KMS-11 (cell line): Measurements from ENCODE around the gene MAGEB1.

Experiments
- H2AFZ ChIP-seq: fragments of 200-600 bp; sonication (generic); 2 replicates; pipeline ENCODE4 v1.6.1; 2016; ENCODE audit warnings: antibody characterized with exemption, mixed run types, low read depth
- H3K27ac ChIP-seq: fragments of 200-600 bp; sonication (generic); 2 replicates; pipeline ENCODE4 v1.6.1; 2016; ENCODE audit warnings: mild to moderate bottlenecking, mixed run types
- H3K27me3 ChIP-seq: fragments of 200-600 bp; sonication (generic); 2 replicates; pipeline ENCODE4 v1.6.1; 2017; ENCODE audit warnings: mild to moderate bottlenecking, low read depth, mixed run types, moderate library complexity; ENCODE audit not compliant: insufficient read depth
- H3K36me3 ChIP-seq: fragments of 200-600 bp; sonication (generic); 2 replicates; pipeline ENCODE4 v1.6.1; 2017; ENCODE audit warnings: mild to moderate bottlenecking, mixed run types; ENCODE audit not compliant: insufficient read depth
- H3K4me1 ChIP-seq: fragments of 200-600 bp; sonication (generic); 2 replicates; pipeline ENCODE4 v1.6.1; 2016; ENCODE audit warnings: mild to moderate bottlenecking, low read depth, mixed run types; ENCODE audit not compliant: poor library complexity, severe bottlenecking
- H3K4me2 ChIP-seq: fragments of 200-600 bp; sonication (generic); 2 replicates; pipeline ENCODE4 v1.7.0; 2016; ENCODE audit warnings: mild to moderate bottlenecking, mixed run types
- H3K4me3 ChIP-seq: fragments of 200-600 bp; sonication (generic); IDR thresholded peaks from 2 replicates; pipeline ENCODE4 v1.6.1; 2017; ENCODE audit warnings: low read depth, low read length, mixed read lengths; ENCODE audit not compliant: insufficient read depth
- H3K79me2 ChIP-seq: fragments of 200-600 bp; sonication (generic); 2 replicates; pipeline ENCODE4 v1.6.1; 2016; ENCODE audit warnings: low read depth, mixed run types; ENCODE audit not compliant: insufficient read depth
- H3K9ac ChIP-seq: fragments of 200-600 bp; sonication (generic); 2 replicates; pipeline ENCODE4 v1.6.1; 2016; ENCODE audit warnings: mild to moderate bottlenecking, mixed run types
- H4K20me1 ChIP-seq: fragments of 200-600 bp; sonication (generic); 2 replicates; pipeline ENCODE4 v1.6.1; 2016; ENCODE audit warnings: mild to moderate bottlenecking, mixed run types; ENCODE audit not compliant: insufficient read depth
- TF ChIP-seq, protein P1 (sequence below): fragments of 200-600 bp; sonication (generic); conservative IDR thresholded peaks from 2 replicates; pipeline ENCODE4 v1.6.1; 2017; ENCODE audit warnings: low read depth, mild to moderate bottlenecking, antibody characterized with exemption, low read length, moderate library complexity, mixed read lengths

MAGEB1 gene

DNA sequence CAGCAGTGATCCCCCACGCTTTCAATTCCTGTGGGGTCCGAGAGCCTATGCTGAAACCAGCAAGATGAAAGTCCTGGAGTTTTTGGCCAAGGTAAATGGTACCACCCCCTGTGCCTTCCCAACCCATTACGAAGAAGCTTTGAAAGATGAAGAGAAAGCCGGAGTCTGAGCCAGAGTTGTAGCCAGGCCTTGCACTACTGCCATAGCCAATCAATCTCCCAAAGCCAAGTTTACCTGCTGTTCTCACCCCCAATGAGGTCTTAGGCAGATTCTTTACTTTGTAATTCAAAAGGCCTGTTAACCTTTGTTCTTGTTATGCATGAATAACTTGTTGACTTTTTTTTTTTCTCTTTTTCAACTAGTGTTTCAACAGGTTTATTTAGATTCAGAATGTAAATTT, 27.6 kb upstream of the MAGEB1 start:
- Histone ChIP-seq H3K27me3 (no peaks in the 10 kb centered on the region), H3K4me3 (no peak overlapping the region), H3K79me2 (no peaks in the 10 kb centered on the region), H3K4me2 (no peak overlapping the region), H4K20me1 (no peaks in the 10 kb centered on the region), H3K4me1 (no peaks in the 10 kb centered on the region), H3K27ac (no peak overlapping the region), H3K36me3 (no peaks in the 10 kb centered on the region), H3K9ac (no peak overlapping the region), H2AFZ (no peak overlapping the region)
- TF ChIP-seq, protein P1, sequence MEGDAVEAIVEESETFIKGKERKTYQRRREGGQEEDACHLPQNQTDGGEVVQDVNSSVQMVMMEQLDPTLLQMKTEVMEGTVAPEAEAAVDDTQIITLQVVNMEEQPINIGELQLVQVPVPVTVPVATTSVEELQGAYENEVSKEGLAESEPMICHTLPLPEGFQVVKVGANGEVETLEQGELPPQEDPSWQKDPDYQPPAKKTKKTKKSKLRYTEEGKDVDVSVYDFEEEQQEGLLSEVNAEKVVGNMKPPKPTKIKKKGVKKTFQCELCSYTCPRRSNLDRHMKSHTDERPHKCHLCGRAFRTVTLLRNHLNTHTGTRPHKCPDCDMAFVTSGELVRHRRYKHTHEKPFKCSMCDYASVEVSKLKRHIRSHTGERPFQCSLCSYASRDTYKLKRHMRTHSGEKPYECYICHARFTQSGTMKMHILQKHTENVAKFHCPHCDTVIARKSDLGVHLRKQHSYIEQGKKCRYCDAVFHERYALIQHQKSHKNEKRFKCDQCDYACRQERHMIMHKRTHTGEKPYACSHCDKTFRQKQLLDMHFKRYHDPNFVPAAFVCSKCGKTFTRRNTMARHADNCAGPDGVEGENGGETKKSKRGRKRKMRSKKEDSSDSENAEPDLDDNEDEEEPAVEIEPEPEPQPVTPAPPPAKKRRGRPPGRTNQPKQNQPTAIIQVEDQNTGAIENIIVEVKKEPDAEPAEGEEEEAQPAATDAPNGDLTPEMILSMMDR, result no peak

DNA sequence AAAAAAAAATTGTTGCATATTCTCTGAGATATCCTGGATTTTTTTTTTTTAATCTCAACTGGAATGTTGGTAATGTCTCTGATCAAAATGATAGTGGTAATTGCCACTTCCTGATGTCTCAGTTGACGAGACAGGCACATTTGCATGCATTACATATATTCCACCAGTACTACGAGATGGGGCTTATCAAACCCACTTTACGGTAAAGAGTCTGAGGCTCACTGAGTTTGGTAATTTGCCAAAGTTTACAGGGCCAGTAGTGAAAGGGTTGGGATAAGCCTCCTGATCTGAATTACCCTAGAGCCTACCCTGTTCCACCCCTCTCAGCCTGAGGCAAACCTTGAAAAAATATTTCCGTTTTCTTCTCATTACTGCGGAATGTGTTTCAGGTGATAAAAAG, 26.3 kb upstream of the MAGEB1 start:
- Histone ChIP-seq H4K20me1 (no peaks in the 10 kb centered on the region), H3K36me3 (no peaks in the 10 kb centered on the region), H3K4me1 (no peaks in the 10 kb centered on the region), H3K27ac (no peak overlapping the region), H3K27me3 (no peaks in the 10 kb centered on the region), H3K79me2 (no peaks in the 10 kb centered on the region), H2AFZ (no peak overlapping the region), H3K4me3 (no peak overlapping the region), H3K4me2 (no peak overlapping the region), H3K9ac (no peak overlapping the region)
- TF ChIP-seq, protein P1, result no peak

DNA sequence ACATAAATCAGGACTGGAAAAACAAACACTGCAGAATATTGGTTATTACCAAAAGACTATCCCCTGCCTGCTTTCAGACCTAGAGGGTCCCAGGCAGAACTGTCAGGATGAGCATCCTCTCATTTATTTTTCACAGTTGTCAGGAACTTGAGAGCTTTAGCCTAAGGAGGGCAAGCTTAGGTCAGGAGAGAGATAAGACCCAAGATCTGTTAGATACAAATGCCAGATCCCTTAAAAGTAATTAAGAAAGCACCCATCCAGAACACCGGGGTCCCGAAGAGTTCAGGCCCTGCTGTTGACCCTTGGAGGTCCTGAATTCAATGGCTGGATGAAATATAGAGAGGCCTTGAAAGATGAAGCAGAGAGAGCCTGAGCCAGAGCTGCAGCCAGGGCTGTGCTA, 22.4 kb upstream of the MAGEB1 start:
- TF ChIP-seq, protein P1, result no peak
- H3K4me3 ChIP-seq, result no peak overlapping the region
- H3K9ac ChIP-seq, result no peak overlapping the region
- no peak overlapping the region for H3K4me2 ChIP-seq
- no peaks in the 10 kb centered on the region for H3K27me3 ChIP-seq
- H3K79me2 ChIP-seq, result no peaks in the 10 kb centered on the region
- H4K20me1 ChIP-seq, result no peaks in the 10 kb centered on the region
- H3K4me1 ChIP-seq, result no peaks in the 10 kb centered on the region
- H3K27ac ChIP-seq, result no peak overlapping the region
- H2AFZ ChIP-seq, result no peak overlapping the region
- no peaks in the 10 kb centered on the region for H3K36me3 ChIP-seq

DNA sequence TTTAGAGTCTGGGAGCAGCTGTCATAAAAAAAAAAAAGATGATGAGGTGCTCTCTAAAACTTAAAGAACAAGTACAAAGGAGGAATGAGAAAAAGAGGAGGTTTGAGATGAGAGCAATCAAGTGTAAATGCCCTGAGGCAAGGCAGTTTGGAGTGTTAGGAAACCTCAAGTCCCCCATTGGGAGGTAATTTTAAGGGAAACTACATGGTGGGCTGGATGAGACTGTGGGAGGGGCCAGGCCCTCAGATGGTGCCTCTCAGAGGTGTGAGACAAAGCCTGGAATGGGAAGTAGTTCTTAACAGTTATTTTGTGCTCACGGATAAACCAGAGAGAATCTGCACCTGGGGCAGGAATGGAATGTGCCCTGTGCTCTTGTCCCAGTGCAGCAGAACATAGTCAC, 18.4 kb upstream of the MAGEB1 start:
- no peak overlapping the region for H3K4me2 ChIP-seq
- H3K36me3 ChIP-seq, result no peaks in the 10 kb centered on the region
- H3K9ac ChIP-seq, result no peak overlapping the region
- no peak overlapping the region for H3K4me3 ChIP-seq
- H2AFZ ChIP-seq, result no peak overlapping the region
- H4K20me1 ChIP-seq, result no peaks in the 10 kb centered on the region
- H3K4me1 ChIP-seq, result no peaks in the 10 kb centered on the region
- TF ChIP-seq, protein P1, result no peak
- H3K27ac ChIP-seq, result no peak overlapping the region
- H3K79me2 ChIP-seq, result no peaks in the 10 kb centered on the region
- H3K27me3 ChIP-seq, result no peaks in the 10 kb centered on the region

DNA sequence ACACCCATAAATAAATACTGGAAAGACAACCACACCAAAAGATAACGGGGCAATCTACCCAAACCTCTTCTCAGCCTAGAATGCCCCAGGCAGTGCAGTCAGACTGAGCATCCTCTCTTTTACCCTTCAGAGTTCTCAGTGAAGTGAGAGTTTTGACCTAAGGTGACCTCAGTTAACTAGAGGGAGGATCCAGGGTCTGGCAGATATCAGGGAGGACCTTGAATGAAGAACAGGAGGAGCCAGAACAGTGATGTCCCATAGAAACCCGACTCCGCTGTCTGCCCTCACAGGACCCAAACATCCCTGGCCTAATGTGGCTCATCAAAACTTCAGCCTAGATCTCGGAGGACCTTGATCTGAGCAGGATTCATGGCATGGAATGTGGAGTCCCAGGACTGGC, 16.6 kb upstream of the MAGEB1 start, which contains the start of gene MAGEB3:
MAGEB3 (plus strand) TSS at position 263 of the 400 bp plus-strand sequence. CDS start 5,268 bp downstream, outside the sequence.
- H3K27me3 ChIP-seq, result no peaks in the 10 kb centered on the region
- no peak within 1 kb of the TSS for H2AFZ ChIP-seq
- no peak within 1 kb of the TSS for H3K9ac ChIP-seq
- H3K27ac ChIP-seq, result no peak within 1 kb of the TSS
- H3K79me2 ChIP-seq, result no peaks in the 10 kb centered on the region
- H3K4me2 ChIP-seq, result no peak within 1 kb of the TSS
- no peak within 1 kb of the TSS for H3K4me3 ChIP-seq
- no peaks in the 10 kb centered on the region for H3K36me3 ChIP-seq
- TF ChIP-seq, protein P1, result no peak
- no peaks in the 10 kb centered on the region for H3K4me1 ChIP-seq
- no peaks in the 10 kb centered on the region for H4K20me1 ChIP-seq
